Breast epithelium (tissue), 3 donors: ENCODE measurements around the gene METTL24.

Experiments
- CTCF ChIP-seq, 3 donors: fragments of 450-650 bp; IDR thresholded peaks; one replicate each; pipeline ENCODE4 v1.5.1; 2016 to 2017; ENCODE audit warnings: antibody characterized with exemption in 3 of 3, mild to moderate bottlenecking in 3 of 3, moderate library complexity in 3 of 3
- POLR2AphosphoS5 ChIP-seq, 3 donors: sonication (generic); formaldehyde crosslinking; IDR thresholded peaks; one replicate each; pipeline ENCODE4 v1.6.1; 2017; ENCODE audit warnings: antibody characterized with exemption in 3 of 3

- TF ChIP-seq POLR2AphosphoS5 (IDR thresholded peaks at IDR 0.05) (no peak), CTCF (IDR thresholded peaks at IDR 0.05) (no peak)
Measured at GRCh38 chr6:110398778-110399177, 40.6 kb upstream of the METTL24 start.
